AG09319 (cell line): Measurements from ENCODE around the gene NUAK2.

ENCODE experiments used
- DNase-seq: peaks from one replicate; pipeline ENCODE4 v3.0.0-alpha.2; 2010; ENCODE audit warnings: low read depth; ENCODE audit errors: extremely low read depth
- CTCF ChIP-seq: IDR thresholded peaks from 2 replicates; pipeline ENCODE4 v1.5.1; 2011; ENCODE audit warnings: low read depth, mild to moderate bottlenecking, inconsistent platforms, low read length, moderate library complexity

The NUAK2 gene

GRCh38 chr1:205270764-205271163 lies 50.8 kb downstream of the NUAK2 start:
- TF ChIP-seq CTCF: no peak
- DNase-seq: no peak

DNA sequence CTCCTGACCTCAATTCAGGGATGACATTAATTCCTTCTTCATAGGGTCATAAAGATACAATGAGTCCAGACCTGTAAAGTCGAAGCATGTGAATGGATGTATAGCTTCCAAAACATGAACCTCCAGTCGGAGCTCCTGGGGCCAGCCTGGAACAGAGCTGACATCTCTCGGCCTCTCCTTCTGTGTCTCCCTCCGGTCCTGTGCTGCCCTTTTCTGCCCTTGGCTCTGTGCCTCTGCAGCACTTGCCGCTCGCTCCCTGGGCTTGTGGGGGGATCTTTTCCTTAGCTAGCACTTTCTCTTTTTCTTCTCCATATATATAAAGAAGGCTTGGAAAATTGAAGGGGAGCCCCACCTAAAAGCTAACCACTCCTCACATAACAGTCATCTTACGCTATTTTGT lies 51.3 kb downstream of the NUAK2 start:
- DNase-seq: no peak
- no peak for TF ChIP-seq CTCF

- no peak for DNase-seq
- TF ChIP-seq CTCF: no peak
Measured at GRCh38 chr1:205269711-205270110, 51.8 kb downstream of the NUAK2 start.

DNA sequence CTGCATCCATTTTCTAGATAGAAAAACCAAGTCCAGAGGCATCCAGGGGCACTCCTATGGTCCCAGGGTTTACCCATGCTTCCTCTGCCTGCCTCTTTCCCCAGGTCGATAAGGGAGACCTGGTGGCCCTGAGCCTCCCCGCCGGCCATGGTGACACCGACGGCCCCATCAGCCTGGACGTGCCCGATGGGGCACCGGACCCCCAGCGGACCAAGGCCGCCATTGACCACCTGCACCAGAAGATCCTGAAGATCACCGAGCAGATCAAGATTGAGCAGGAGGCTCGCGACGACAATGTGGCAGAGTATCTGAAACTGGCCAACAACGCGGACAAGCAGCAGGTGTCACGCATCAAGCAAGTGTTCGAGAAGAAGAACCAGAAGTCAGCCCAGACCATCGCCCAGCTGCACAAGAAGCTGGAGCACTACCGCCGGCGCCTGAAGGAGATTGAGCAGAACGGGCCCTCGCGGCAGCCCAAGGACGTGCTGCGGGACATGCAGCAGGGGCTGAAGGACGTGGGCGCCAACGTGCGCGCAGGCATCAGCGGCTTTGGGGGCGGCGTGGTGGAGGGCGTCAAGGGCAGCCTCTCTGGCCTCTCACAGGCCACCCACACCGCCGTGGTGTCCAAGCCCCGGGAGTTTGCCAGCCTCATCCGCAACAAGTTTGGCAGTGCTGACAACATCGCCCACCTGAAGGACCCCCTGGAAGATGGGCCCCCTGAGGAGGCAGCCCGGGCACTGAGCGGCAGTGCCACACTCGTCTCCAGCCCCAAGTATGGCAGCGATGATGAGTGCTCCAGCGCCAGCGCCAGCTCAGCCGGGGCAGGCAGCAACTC lies 52.5 kb downstream of the NUAK2 start:
- no peak for DNase-seq
- no peak for TF ChIP-seq CTCF

DNA sequence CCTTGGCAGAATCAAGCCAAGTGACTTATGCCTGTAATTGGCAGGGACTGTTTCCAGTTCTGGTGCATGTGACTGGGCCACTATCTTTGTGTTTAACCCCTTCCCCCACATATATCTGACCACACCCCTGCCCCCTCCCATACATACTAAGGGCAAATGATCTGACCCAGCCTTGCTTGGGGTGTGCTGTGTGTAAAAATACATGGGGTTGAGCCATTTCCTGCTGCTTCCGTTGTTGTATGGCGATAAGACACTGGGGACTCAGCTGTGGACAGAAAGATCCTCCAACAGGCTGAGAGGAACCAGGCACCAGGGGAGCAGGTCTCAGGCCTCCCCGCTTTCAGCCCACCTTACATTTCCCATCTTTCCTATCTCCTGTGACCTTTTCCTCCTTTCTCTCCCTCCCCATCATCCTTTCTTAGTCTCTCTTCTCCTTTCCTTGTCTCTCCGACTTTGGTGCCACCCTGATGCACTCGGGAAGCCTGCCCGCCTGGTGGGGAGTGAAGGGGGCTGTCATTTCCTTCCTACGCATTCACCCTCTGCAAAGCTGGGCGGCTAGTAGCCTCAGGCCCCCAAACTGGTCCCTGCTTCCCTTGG lies 54.1 kb downstream of the NUAK2 start:
- DNase-seq: no peak

GRCh38 chr1:205266611-205267305 lies 54.8 kb downstream of the NUAK2 start:
- no peak for TF ChIP-seq CTCF

More for the DNA sequence above, 54.1 kb downstream of the NUAK2 start:
- no peak for TF ChIP-seq CTCF

DNA sequence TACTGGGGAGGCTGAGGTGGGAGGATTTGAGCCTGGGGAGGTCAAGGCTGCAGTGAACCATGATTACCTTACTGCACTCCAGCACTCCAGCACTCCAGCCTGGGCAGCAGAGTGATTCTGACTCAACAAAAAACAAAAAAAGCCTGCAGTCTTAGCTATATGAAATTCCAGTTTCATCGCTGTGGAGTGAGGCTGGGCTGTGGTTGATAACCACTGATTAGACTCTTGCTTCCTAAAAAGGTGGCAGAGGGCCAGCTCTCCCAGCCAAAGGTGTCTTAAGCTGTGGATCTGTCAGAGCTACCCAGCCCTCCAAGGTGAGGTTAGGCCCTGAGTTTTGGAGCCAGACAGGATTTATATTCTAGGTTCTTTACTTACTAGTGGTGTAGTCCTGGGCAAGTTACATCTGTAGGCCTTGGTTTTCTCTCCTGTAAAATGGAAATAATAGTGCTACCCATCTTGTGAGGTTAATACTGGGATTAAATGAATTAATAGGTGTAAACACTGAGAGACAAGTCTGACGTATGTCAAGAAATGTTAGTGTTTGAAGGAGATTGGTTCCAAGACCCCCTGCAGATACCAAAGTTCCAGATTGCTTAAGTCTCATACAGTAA lies 57.9 kb downstream of the NUAK2 start:
- no peak for TF ChIP-seq CTCF
- DNase-seq: no peak

More at GRCh38 chr1:205266611-205267305, 54.8 kb downstream of the NUAK2 start:
- DNase-seq: no peak
